Coronary artery (tissue), 2 donors: ENCODE data around the gene CMA1.

Experiments used
- DNase-seq: peaks from one replicate; pipeline ENCODE4 v3.0.0-alpha.2; 2017; ENCODE audit warnings: low spot score
- H3K27ac ChIP-seq, 2 donors: fragments of 200-600 bp; sonication (generic); one replicate each; pipeline ENCODE4 v1.5.1; 2016 to 2019
- H3K4me3 ChIP-seq: fragments of 200-600 bp; sonication (generic); 2 replicates; pipeline ENCODE4 v1.5.1; 2016; ENCODE audit warnings: mild to moderate bottlenecking, moderate library complexity
- CTCF ChIP-seq: fragments of 200-600 bp; sonication (generic); IDR thresholded peaks from one replicate; pipeline ENCODE4 v1.5.1; 2019; ENCODE audit warnings: antibody characterized with exemption

CMA1 gene

GRCh38 chr14:24463017-24463883, 44.8 kb downstream of the CMA1 start:
- TF ChIP-seq CTCF = no peak
- DNase-seq = no peak
- H3K27ac ChIP-seq = no peak overlapping the region
- H3K4me3 ChIP-seq = no peak overlapping the region

- Histone ChIP-seq H3K27ac (no peak overlapping the region), H3K4me3 (no peak overlapping the region)
- no peak for TF ChIP-seq CTCF
- no peak for DNase-seq
Measured at GRCh38 chr14:24461336-24461735, 46.7 kb downstream of the CMA1 start.

- Histone ChIP-seq H3K27ac (no peak overlapping the region), H3K4me3 (no peak overlapping the region)
- no peak for DNase-seq
- no peak for TF ChIP-seq CTCF
Measured at GRCh38 chr14:24459331-24459730, 48.7 kb downstream of the CMA1 start.

GRCh38 chr14:24458736-24459135, 49.3 kb downstream of the CMA1 start:
- no peak overlapping the region for H3K27ac ChIP-seq
- H3K4me3 ChIP-seq = no peak overlapping the region
- DNase-seq = no peak
- TF ChIP-seq CTCF = no peak

GRCh38 chr14:24456980-24457379, 51.1 kb downstream of the CMA1 start:
- no peak for TF ChIP-seq CTCF
- DNase-seq = no peak
- no peak overlapping the region for H3K4me3 ChIP-seq

More at GRCh38 chr14:24456980-24457379, 51.1 kb downstream of the CMA1 start:
- no peak overlapping the region for H3K27ac ChIP-seq
